ENCODE data around the gene MAPKAPK3.

DNA sequence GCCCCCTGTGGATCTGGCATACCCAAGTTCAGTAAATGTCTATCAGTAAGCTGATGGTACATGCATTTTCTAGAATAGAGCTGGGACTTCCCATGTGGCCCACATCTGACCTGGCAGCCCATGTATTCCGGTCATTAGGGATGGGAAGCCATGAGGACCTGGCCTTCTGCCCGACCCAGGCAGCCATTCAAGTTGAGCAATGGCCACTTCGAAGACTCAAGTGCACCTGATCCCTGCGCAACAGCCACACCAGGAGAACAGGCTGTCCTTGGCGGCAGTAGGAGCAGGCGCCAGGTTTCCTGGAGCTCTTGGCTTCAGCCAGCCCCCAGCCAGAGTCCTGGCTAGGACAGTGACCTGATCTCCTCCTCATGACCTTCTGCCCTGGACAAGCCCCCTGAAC is 33.1 kb upstream of the MAPKAPK3 start:
- TF ChIP-seq, protein P1, sequence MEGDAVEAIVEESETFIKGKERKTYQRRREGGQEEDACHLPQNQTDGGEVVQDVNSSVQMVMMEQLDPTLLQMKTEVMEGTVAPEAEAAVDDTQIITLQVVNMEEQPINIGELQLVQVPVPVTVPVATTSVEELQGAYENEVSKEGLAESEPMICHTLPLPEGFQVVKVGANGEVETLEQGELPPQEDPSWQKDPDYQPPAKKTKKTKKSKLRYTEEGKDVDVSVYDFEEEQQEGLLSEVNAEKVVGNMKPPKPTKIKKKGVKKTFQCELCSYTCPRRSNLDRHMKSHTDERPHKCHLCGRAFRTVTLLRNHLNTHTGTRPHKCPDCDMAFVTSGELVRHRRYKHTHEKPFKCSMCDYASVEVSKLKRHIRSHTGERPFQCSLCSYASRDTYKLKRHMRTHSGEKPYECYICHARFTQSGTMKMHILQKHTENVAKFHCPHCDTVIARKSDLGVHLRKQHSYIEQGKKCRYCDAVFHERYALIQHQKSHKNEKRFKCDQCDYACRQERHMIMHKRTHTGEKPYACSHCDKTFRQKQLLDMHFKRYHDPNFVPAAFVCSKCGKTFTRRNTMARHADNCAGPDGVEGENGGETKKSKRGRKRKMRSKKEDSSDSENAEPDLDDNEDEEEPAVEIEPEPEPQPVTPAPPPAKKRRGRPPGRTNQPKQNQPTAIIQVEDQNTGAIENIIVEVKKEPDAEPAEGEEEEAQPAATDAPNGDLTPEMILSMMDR (IDR thresholded peaks at IDR 0.05; ENCODE audit: extremely low read depth in 1 of 2, insufficient read depth in 1 of 2, low read depth in 1 of 2, low read length in 2 of 2), result no peak
- no peak for TF ChIP-seq EZH2 (IDR thresholded peaks at IDR 0.05; ENCODE audit: borderline replicate concordance, low read depth, low read length, severe bottlenecking)
- no peak for TF ChIP-seq POLR2A (IDR thresholded peaks at IDR 0.05; ENCODE audit: low read depth, low read length)

All from endothelial cell of umbilical vein (primary cell).